Stimulated activated CD4-positive, alpha-beta T cell treated with anti-CD3 and anti-CD28 coated beads, Interleukin-4, amount 100 ng/mL, for 1 hour (primary cell): ENCODE measurements around the gene DLG1.
"Not testable (repeated sequence)": the region's sequence is repeated elsewhere in the genome, so short reads cannot be mapped to it uniquely, and the experiment has no call there.

Experiments used
- DNase-seq: peaks from one replicate; pipeline ENCODE4 v3.0.0-alpha.2; 2020

DLG1 gene

DNA sequence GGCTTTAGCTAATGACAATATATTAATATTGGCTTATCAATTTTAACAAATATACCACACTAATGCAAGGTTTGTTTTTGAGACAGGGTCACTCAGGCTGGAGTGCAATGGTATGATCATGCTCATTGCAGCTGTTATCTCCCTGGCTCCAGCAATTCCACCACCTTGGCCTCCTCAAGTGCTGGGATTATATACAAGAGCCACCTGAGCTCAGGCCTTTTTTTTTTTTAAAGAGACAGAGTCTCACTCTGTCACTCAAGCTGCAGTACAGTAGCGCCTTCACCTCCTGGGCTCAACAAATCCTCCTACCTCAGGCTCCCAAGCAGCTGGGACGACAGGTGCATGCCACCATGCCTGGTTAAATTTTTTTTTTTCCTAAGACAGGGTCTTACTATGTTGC, 11.7 kb downstream of the DLG1 start:
- no peak for DNase-seq

DNA sequence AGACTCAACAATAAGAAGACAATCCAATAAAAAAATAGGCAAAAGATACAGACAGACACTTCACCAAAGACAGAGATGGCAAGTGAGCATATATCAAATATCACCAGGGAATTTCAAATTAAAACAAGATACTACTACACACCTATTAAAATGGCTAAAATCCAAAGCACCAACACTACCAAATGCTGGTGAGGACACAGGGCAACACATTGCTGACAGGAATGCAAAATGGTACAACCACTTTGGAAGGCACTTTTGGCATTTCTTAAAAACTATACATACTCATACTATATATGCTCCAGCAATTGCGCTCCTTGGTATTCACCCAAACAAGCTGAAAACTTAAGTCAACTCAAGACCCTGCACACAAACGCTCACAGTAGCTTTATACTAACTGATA, 12.9 kb downstream of the DLG1 start:
- DNase-seq = no peak

DNA sequence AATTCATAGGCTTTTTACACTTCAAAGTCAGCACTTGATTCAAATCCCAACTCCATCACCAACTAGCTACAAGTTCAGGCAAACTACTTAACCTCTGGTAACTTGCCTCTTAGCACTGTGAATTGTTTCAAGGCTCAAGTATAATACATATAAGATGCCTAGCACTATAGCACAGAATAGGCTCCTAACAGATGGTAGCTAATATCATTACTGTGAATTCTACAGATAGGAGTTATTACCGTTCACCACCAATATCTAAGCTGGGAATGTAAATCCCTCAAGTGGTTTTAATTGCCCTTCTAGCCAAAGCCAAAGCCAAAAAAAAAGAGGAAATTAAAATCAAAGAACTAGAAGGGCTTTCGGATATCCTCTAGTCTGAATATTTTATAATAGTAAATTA, 15.4 kb downstream of the DLG1 start:
- DNase-seq = no peak

DNA sequence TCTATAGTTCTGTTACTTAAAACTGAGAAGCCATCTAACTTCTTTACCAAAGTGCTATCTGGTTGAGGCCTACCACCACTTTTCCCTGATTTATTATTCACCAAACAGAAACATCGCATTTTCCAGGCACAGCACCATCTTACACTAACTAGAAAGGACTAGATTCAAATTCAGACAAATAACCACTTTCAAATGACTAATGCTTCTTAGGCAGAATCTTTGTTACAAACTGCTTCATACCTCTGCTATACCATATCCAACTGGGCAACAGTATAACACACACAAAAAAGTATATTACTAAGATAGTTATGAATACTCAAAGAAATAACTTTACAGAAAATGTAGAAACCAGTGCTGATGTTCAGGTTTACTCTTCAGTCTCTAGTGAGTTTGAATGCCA, 16.6 kb downstream of the DLG1 start:
- DNase-seq = no peak

DNA sequence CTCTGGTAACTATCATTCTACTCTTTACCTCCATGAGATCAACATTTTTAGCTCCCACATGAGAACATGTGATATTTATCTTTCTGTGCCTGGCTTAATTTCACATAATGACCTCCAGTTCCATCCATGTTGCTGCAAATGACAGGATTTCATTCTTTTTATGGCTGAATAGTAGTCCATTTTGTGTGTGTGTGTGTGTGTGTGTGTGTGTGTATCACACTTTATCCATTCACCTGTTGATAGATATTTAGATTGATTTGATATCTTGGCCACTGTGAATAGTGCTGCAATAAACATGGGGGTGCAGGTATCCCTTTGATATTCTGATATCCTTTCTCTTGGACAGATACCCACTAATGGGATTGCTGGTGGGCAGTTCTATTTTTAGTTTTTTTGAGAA, 18.3 kb downstream of the DLG1 start:
- no peak for DNase-seq

DNA sequence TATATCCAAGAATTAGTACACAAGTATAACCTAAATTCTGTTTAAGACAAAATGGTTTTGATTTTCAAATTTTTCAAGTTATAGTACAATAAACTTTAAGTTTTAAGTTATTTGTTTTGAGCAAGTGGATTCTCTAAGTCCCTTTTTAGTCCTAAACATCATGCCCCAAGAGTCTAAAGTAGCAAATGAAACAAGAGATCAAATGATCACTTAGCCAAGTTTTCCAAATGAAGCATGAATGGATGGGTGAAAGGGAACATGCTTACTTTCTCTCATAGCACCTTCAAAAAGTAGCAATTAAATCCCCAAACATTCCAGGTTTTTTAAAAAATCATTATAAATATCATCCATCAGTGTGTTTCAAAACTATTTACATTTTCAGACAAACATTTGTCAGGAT, 19.5 kb downstream of the DLG1 start:
- DNase-seq = no peak

DNA sequence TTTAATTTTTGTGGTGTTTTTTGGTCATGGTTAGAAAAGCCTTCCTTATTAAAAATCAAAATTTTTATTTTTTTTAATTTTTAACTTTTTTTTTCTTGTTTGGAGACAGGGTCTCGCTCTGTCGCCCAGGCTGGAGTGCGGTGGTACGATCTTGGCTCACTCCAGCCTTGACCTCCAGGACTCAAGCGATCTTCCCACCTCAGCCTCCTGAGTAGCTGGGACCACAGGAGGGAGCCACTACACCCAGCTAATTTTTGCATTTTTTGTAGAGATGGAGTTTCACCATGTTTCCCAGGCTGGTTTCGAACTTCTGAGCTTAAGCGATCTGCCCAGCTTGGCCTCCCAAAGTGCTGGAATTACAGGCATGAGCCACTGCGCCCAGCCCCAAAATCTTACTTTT, 21.6 kb downstream of the DLG1 start:
- not testable (repeated sequence) for DNase-seq

DNA sequence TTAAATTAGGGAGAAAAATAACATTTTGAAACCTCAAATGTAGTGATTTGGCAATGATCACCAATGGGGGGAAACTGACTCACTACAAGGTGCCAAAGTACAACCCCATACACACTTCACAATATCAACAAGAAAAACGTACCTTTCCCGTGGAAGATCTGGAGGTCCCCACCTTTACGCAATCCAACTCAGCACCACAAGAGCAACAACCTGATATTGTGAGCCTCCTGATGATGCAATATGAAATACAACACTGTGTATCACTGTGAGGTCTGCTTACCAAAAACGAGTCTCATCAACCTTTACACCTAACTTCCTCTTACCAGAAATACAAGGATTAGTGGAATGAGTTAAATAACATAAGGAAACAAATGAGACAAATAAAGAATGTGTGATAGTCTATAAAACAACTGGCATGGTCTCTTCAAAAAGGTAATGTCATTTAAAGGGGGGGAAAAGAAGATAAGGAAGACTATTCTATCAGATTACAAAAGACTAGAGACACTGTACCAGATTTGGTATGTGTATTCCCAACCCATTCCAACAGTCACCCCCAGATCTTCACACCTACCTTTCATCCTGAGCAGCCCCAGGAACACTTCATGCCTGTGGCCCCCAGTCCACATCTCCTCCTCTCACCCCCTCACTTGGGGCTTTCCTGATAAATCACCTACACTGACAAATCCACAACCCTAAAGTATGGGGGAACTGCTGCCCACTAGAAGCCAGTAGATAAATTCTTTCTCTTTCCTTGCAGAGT, 27.7 kb downstream of the DLG1 start:
- DNase-seq = no peak

DNA sequence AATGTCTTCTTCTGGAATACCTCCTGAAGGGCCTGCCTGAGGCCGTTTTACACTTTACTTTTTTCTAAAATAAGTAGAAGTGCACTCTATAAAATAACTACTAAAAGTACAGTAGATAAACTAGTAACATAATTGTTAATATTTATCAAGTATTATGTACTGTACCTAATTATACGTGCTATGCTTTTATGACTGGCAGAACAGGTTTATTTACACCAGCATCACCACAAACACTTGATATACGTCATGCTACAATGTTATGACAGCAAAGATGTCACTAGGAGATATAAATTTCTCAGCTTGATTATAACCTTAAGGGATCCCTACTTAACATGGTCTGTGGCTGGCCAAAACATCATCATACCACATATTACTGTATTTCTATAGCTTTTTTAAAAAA, 29.4 kb downstream of the DLG1 start:
- DNase-seq = no peak

DNA sequence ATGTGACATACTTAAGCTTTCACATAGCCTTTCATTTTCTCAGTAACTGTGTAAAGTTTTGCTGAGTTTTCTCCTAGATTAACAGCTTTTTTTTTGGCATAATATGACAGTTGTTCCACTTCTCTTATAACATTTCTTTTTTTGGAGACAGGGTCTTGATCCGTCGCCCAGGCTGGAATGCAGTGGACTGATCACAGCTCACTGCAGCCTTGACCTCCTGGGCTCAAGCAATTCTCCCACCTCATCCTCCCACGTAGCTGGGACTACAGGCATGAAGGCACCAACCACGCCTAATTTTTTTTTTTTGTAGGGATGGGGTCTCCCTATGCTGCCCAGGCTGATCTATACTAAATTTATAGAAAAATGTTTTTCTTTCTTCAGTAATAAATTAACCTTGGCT, 30.1 kb downstream of the DLG1 start:
- no peak for DNase-seq

DNA sequence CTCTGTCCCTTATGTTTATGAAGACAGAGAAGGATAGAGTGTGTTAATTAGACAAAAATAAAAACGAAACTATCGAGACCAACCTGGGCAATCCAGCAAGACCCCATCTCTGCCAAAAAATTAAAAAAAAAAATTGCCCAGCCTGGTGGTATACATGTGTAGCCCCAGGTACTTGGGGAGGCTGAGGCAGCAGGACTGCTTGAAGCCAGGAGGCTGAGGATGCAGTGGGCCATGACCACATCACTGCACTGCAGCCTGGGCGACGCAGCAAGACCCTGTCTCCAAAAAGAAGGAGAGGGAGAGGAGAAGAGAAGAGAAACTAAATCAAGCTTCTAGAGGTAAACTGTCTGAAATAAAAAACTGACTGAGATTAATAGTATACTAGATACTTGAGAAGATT, 32.1 kb downstream of the DLG1 start:
- DNase-seq = no peak

DNA sequence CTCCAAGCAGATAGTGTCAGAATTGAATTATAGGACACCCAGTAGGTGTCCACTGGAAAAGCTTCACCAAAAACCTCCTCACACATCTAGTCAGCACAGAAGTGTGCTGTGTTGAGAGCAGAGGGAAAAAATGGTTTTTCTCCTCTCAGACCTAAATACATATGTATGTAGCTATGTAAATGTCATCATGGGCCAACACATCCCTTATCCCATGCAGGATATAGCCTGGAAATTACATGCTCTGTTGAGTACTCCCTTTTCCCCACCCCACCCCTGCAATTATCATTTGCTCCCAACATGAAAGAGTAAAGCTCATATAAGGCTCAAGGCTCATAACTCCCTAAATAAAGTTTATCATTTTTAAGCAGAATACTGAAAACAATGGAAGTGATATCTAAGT, 35.7 kb downstream of the DLG1 start:
- DNase-seq = no peak

DNA sequence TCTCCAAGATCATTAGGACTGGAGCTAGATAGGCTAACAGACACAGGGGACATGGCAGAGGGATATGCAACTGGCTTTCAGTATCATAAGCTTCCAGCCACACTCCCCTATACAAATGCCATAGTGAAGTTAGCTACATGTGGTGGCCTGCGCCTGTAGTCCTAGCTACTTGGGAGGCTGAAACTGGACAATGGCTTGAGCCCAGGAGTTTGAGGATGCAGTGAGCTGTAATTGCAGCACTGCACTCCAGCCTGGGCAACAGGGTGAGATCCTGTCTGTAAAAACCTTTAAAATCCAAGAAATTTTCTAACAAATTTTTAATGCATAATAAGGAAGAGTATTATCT, 37.3 kb downstream of the DLG1 start:
- DNase-seq = no peak

DNA sequence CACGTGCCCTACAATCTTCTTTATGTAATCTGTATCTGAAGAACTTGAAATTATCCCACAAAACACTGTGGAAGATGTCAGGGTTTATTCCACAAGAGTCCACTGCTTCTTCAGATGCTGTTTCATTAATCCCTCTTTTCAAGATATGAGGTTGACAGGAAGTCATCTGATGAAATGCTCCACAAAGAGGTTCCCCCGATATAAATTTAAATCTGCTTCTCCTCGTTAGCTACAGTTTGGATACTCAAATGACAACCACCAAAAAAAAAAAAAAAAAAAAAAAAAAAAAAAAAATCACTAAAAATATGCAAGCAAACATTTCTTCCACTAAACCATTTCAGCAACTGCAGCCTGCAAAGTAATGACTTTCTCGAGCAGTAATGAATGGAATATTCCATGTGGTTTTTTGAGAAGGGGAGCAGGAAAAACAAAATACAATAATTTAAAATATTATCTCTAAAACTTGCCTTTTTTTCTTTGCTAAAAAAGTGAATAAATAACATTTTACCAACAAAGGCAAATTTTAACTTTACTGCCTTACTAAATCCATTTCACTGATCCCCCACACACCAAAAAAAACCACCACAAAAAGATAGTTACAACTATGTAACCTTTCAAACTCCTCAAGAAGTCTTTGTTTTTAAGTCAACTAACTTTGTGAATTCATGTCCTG, 37.8 kb downstream of the DLG1 start:
- DNase-seq = no peak

DNA sequence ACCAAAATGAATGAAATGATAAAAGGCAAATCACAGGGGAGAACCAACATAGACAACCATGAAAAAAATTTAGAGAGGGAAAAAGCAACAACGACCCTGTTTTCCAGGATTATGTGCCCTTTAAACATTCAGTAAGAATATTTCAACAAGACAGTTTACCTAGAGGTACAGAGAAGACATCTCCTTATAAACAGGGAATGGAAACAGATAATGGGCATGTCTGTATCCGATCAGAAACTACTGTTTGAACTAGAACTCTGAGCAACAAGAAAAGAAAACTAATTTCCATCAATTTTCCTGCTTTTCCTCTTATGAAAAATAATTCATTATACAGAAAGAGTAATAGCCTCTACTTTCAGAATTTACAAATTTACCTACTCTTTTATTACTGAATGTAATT, 39.3 kb downstream of the DLG1 start:
- no peak for DNase-seq

DNA sequence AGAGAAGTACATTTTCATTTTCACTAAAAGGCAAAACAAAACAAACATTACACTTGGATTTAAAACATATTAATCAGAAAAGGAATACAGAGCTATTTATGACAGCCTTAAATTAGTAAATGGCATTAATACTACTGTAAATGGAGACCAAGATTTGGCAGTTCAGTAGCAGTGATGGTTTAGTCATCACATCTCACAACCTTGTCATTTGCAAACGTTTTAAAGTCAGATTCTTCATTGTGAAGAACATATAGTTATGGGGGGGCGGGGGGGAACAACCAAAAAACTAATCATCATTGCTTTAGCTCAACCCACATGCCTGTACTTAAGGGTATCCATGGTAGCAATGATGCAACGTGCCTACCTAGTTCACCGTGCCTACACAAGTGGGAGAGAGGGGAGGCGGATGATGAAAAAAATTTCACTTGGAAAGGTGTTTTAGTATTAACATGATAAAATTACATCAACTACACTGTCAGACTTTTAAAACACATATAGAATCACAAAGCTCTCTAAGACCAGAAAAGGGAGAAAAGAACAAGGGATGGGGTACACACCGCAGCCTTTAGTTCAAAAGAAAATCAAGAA, 40.1 kb downstream of the DLG1 start:
- no peak for DNase-seq

DNA sequence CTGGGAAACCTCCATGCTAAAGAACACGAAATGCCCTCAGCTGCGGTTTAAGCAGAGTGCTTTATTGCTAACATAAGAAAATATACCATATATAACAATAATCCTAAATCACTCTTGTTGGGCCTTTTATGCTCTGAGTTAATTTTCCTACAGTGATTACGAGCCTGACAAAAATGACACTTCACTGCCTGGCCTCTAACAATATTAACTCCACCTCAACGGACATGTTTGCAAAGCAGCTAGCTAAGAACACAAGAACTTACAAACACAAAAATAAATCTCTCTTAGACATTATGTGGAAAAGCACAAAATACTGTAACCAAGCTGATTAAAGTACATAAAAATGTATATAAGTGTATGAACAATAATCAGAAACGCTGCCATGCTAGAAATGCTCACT, 40.7 kb downstream of the DLG1 start:
- no peak for DNase-seq

DNA sequence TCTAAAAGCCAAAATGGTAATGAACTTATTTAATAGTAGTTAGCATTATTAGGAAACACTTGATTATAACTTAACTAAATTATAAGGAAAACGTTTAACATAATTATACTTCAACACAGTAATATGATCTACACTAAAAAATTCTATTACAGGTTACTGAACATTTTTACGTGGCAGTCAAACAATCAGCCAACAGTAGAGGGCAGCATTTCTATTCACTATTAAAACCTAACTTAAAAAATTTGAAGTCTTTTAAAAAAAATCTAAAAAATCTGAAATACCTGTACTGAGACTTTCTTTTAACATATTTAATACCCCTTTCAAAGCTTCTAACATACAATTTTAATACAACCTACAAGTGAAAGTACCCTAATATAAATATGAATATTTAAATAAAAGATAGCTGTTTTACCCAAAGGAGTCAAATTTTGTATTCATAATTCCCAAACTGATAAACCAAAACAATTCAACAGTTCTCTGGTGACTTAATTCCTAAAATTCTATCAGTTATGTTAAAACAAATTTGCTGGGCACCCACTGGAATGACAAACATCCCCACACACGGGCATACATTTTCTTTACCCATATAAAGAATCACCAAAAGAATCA, 41.5 kb downstream of the DLG1 start:
- DNase-seq = no peak

DNA sequence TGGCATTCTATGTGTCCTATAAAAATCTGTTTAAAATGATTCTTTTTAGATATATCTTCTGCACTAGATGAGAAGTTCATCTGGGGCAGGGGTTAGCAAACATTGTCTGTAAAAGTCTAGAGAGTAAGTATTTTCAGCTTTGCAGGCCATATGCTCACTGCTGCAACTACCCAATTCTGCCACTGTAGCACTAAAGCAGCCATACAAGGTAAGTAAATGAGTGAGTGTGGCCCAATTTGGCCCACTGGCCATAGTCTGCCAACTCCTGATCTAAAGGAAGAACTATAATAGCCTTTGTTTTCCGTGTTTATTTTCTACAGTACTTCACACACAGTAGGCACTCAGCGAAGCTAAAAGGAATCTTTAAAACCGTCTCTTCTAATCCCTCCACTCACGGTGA, 42.3 kb downstream of the DLG1 start:
- DNase-seq = no peak

DNA sequence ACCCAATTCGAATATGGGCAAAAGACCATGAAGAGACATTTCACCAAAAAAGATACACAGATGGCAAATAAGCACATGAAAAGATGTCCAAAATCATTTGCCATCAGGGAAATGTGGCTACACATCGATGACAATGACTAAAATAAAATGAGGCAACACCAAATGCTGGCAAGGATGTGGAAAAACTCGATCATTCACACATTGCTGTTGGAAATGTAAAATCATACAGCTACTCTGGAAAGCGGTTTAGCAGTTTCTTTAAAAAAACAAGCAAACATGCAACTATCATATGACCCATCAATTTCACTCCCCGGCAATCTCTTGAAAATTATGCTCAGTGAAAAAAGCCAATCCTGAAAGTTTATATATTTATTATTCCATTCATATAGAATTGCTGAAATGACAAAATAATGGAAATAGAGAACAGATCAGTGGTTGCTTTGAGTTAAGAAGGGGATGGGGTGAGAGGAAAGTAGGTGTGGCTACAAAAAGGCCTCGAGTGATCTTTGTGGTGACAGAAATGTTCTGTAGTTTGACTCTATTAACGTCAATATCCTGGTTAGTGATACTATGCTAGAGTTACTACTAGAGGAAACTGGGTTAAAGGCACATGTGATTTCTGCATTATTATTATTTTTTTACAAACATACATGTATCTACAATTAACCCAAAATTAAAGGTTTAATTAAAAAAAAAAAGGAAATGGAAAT, 45.0 kb downstream of the DLG1 start:
- DNase-seq = no peak

DNA sequence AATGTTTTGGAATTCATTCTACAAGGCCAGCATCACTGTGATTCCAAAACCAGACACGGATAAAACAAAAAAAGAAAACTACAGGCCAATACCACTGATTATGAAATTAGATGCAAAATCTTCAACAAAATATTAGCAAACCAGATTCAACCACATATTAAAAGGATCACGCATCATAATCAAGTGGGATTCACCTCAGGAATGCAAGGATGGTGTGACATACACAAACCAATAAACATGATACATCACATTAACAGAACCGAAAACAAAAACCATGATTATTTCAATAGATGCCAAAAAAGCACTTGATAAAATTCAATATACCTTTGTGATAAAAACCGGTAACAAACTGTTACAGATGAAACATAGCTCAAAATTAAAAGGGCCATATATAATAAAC, 48.9 kb downstream of the DLG1 start:
- DNase-seq = no peak

DNA sequence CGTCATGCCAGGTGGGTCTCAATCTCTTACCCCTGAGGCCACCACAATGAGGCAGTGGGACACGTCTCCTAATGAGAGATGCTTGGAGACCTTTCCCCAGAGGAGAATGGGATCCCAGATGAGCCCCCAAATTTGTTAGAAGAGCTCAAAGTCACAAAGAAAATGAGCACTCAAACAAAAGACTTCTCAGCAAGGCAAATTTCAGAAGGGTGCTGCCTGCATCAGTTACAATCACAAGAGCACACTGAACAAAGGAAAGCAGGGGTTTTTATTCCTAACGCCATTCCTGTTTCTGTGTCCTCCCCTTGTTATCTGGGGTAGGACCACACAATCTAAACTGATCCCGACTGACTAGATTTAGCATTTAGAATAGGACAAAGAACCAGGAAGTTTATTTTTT, 50.1 kb downstream of the DLG1 start:
- DNase-seq = no peak

DNA sequence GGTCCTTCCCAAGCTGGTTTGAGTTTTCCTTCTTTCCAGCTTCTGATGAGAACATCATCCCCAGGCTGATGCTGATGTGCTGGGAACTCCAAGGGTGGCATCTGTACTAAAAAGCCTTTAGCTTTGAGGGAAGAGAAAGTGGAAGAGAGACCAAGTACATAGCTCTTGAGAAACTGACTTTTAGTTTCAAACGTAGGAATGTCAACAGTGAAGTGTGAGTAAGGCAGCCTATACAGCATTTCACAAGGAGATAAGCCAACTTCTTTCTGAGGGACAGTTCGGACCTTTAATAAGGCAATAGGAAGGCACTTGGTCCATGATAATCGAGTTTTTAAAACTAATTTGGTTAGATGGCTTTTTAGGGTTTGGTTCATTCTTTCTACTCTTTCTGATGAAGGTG, 53.7 kb downstream of the DLG1 start:
- no peak for DNase-seq
